ENCODE data around the gene LSAMP. TPM values are rescaled to one million over a fixed set of nuclear protein-coding genes. Genes with fewer than 3 reads are reported as not detected.

The LSAMP gene
- total RNA-seq, 1 experiment from 2014 or later: 0.90 TPM

- no peak overlapping the region for H4K5ac ChIP-seq (ENCODE audit: insufficient read length, low read depth, low read length)
- Mint-ChIP-seq H3K27me3 (ENCODE audit: low read depth) (peaks cover 27% of the 10 kb centered on the region), H3K36me3 (ENCODE audit: insufficient read depth in 1 of 3, low read depth in 3 of 3) (no peaks in the 10 kb centered on the region), H3K4me3 (no peak overlapping the region), H3K9me3 (no peaks in the 10 kb centered on the region), H3K4me1 (peaks cover 24 to 32% of the 10 kb centered on the region in 2 experiments), H3K27ac (no peak overlapping the region)
- no peak overlapping the region for H2BK12ac ChIP-seq (ENCODE audit: insufficient read length, low read depth, low read length)
- no peaks in the 10 kb centered on the region for H3K79me1 ChIP-seq (ENCODE audit: insufficient read depth, low read depth, low read length, poor library complexity, severe bottlenecking)
- no peak overlapping the region for H3K27ac ChIP-seq (ENCODE audit: insufficient read length, low read depth, low read length)
- DNase-seq: no peak
- H3K4me2 ChIP-seq (ENCODE audit: insufficient read depth, insufficient read length, low read length): no peak overlapping the region
- no peak overlapping the region for H3K9ac ChIP-seq (ENCODE audit: extremely low read depth, insufficient read length, low read length)
- no peak overlapping the region for H2BK15ac ChIP-seq (ENCODE audit: low read depth, low read length)
- H3K23me2 ChIP-seq (ENCODE audit: insufficient read length, low read depth, low read length, poor library complexity, severe bottlenecking): peaks cover 6% of the 10 kb centered on the region
- H2AFZ ChIP-seq (ENCODE audit: low read length): no peak overlapping the region
- H2BK20ac ChIP-seq (ENCODE audit: low read depth, low read length, poor library complexity, severe bottlenecking): no peak overlapping the region
- no CpG with 5 or more reads among the region's 5 CpGs for WGBS (ENCODE audit: extremely low coverage, insufficient read length, low lambda C conversion rate)
- H3K4ac ChIP-seq (ENCODE audit: low read depth, low read length): no peak overlapping the region
- no peak overlapping the region for H3K23ac ChIP-seq (ENCODE audit: insufficient read length, low read depth, low read length)
- H3K27me3 ChIP-seq (ENCODE audit: insufficient read depth, low read length): no peaks in the 10 kb centered on the region; the same call in 1 of the 2 replicates
- no peak for TF ChIP-seq CTCF (conservative IDR thresholded peaks at IDR 0.05)
- no peaks in the 10 kb centered on the region for H4K20me1 ChIP-seq (ENCODE audit: control insufficient read depth, insufficient read depth, insufficient read length)
- no peak overlapping the region for H4K91ac ChIP-seq (ENCODE audit: insufficient read length, low read depth, low read length)
- no peak overlapping the region for H2BK5ac ChIP-seq (ENCODE audit: insufficient read length, low read length)
- no peak overlapping the region for H2AK5ac ChIP-seq (ENCODE audit: insufficient read length, low read length)
- no peak overlapping the region for H3K56ac ChIP-seq (ENCODE audit: insufficient read length, low read depth, low read length)
- H3K4me1 ChIP-seq (ENCODE audit: insufficient read depth, low read length): no peaks in the 10 kb centered on the region
- no peak overlapping the region for H2BK120ac ChIP-seq (ENCODE audit: low read depth, low read length, poor library complexity, severe bottlenecking)
- no peaks in the 10 kb centered on the region for H3K9me3 ChIP-seq (ENCODE audit: control insufficient read depth, low read depth, low read length)
- H3K79me2 ChIP-seq (ENCODE audit: insufficient read depth, low read length): no peaks in the 10 kb centered on the region
- no peak overlapping the region for H4K8ac ChIP-seq (replicated peaks; ENCODE audit: insufficient read length, low read depth, low read length)
- H3T11ph ChIP-seq (ENCODE audit: low read length): no peak overlapping the region
- no peak overlapping the region for H3K14ac ChIP-seq (ENCODE audit: insufficient read depth, low read length)
- H3K18ac ChIP-seq (ENCODE audit: insufficient read length, low read depth, low read length): no peak overlapping the region
These were observed 2.8 kb downstream of the LSAMP start for GRCh38 chr3:116442331-116443021.
